Upper lobe of right lung (tissue), 1 donor: ENCODE measurements around the gene CREB3L1. TPM values are rescaled to one million over a fixed set of nuclear protein-coding genes. Genes with fewer than 3 reads are reported as not detected.

Experiments
- ATAC-seq: fragments of 200-7000 bp; cut with Tn5 transposase; one replicate; pipeline ENCODE4 v1.9.1; 2020; ENCODE audit warnings: mild to moderate bottlenecking, moderate library complexity
- DNase-seq: peaks from one replicate; pipeline ENCODE4 v3.0.0-alpha.2; 2020
- H3K27ac ChIP-seq: fragments of 200-600 bp; one replicate; pipeline ENCODE4 v1.8.0; 2022
- H3K27me3 ChIP-seq: fragments of 200-600 bp; one replicate; pipeline ENCODE4 v1.8.0; 2022; ENCODE audit warnings: mild to moderate bottlenecking
- H3K36me3 ChIP-seq: fragments of 200-600 bp; one replicate; pipeline ENCODE4 v1.8.0; 2022
- H3K4me1 ChIP-seq: fragments of 200-600 bp; one replicate; pipeline ENCODE4 v1.8.0; 2022
- H3K4me3 ChIP-seq: fragments of 200-600 bp; one replicate; pipeline ENCODE4 v1.8.0; 2022; ENCODE audit warnings: mild to moderate bottlenecking
- H3K9me3 ChIP-seq: fragments of 200-600 bp; one replicate; pipeline ENCODE4 v1.8.0; 2022
- CTCF ChIP-seq: fragments of 200-600 bp; IDR thresholded peaks from one replicate; pipeline ENCODE4 v1.8.0; 2022; ENCODE audit warnings: antibody characterized with exemption
- intact Hi-C: fragments of 100-400 bp; cut with DNase I; formaldehyde crosslinking; loops from one replicate; pipeline ENCODE4 v1.11.0; 2022
- total RNA-seq: library from RNA; stranded (reverse); fragmentation: NEBNext Ultra II Directional; extraction: Animal tissue kit (Norgen Biotek cat#: 25700); gene quantifications from one replicate; pipeline ENCODE4 v1.2.1, GENCODE V29; 2021
- donor health status: DM: no; HTN: yes; CAD: no; lungs with severe emphysema.

Gene CREB3L1
- total RNA-seq, 1 donor from 2014 or later = 47.4 TPM

GRCh38 chr11:46279126-46280099 lies 2.0 kb downstream of the CREB3L1 start:
- peaks cover 16% of the 10 kb centered on the region for H3K27me3 ChIP-seq
- intact Hi-C loops = no loop called here
- ATAC-seq = no peak

GRCh38 chr11:46280706-46281105 lies 3.2 kb downstream of the CREB3L1 start:
- Histone ChIP-seq H3K36me3 (no peaks in the 10 kb centered on the region), H3K27me3 (peaks cover 16% of the 10 kb centered on the region), H3K4me1 (peaks cover 33% of the 10 kb centered on the region), H3K27ac (no peak overlapping the region), H3K4me3 (no peak overlapping the region), H3K9me3 (no peaks in the 10 kb centered on the region)
- TF ChIP-seq CTCF = no peak
- DNase-seq (no peak), ATAC-seq (no peak)
- intact Hi-C loops = no loop called here

More at GRCh38 chr11:46279126-46280099, 2.0 kb downstream of the CREB3L1 start:
- DNase-seq = no peak
- no peak for TF ChIP-seq CTCF
- Histone ChIP-seq H3K4me3 (peak overlapping the region; percentile 61), H3K36me3 (no peaks in the 10 kb centered on the region), H3K27ac (peak overlapping the region; percentile 3), H3K9me3 (no peaks in the 10 kb centered on the region), H3K4me1 (peaks cover 32% of the 10 kb centered on the region)

GRCh38 chr11:46281371-46281831 lies 3.9 kb downstream of the CREB3L1 start:
- peaks cover 29% of the 10 kb centered on the region for H3K4me1 ChIP-seq
- intact Hi-C loops = no loop called here
- ATAC-seq = no peak
- H3K4me3 ChIP-seq = no peak overlapping the region
- H3K27me3 ChIP-seq = peaks cover 14% of the 10 kb centered on the region
- no peaks in the 10 kb centered on the region for H3K9me3 ChIP-seq
- no peaks in the 10 kb centered on the region for H3K36me3 ChIP-seq
- TF ChIP-seq CTCF = no peak
- H3K27ac ChIP-seq = no peak overlapping the region
- no peak for DNase-seq

- H3K9me3 ChIP-seq = no peaks in the 10 kb centered on the region
- H3K27me3 ChIP-seq = no peaks in the 10 kb centered on the region
- TF ChIP-seq CTCF = no peak
- H3K36me3 ChIP-seq = no peaks in the 10 kb centered on the region
- H3K4me3 ChIP-seq = no peak overlapping the region
- DNase-seq = no peak
- ATAC-seq = no peak
- intact Hi-C loops = no loop called here
- peak overlapping the region; percentile 64 for H3K27ac ChIP-seq
- H3K4me1 ChIP-seq = peaks cover 22% of the 10 kb centered on the region
Measured at GRCh38 chr11:46285173-46285572, 7.7 kb downstream of the CREB3L1 start.

GRCh38 chr11:46285594-46286033 lies 8.2 kb downstream of the CREB3L1 start:
- intact Hi-C loops = no loop called here

More at GRCh38 chr11:46285594-46286033, 8.2 kb downstream of the CREB3L1 start:
- Histone ChIP-seq H3K4me3 (no peak overlapping the region), H3K9me3 (no peaks in the 10 kb centered on the region), H3K27ac (peak overlapping the region; percentile 64), H3K4me1 (peaks cover 23% of the 10 kb centered on the region), H3K27me3 (no peaks in the 10 kb centered on the region), H3K36me3 (no peaks in the 10 kb centered on the region)
- ATAC-seq (peak; percentile 30), DNase-seq (no peak)
- no peak for TF ChIP-seq CTCF
